Brain microvascular endothelial cell (primary cell): ENCODE results near the gene CPNE4.

Experiments used
- DNase-seq: peaks from one replicate; pipeline ENCODE4 v3.0.0-alpha.2; 2020
- H3K27ac ChIP-seq: fragments of 250-450 bp; sonication (Bioruptor Pico); 2 replicates; pipeline ENCODE4 v1.5.1; 2020; ENCODE audit warnings: mild to moderate bottlenecking, moderate library complexity
- H3K27me3 ChIP-seq: fragments of 250-450 bp; sonication (Bioruptor Pico); replicated peaks from 2 replicates; pipeline ENCODE4 v1.5.1; 2020; ENCODE audit warnings: mild to moderate bottlenecking
- H3K36me3 ChIP-seq: fragments of 250-450 bp; sonication (Bioruptor Pico); replicated peaks from 2 replicates; pipeline ENCODE4 v1.5.1; 2020; ENCODE audit warnings: mild to moderate bottlenecking
- H3K4me3 ChIP-seq: 2 replicates; pipeline ENCODE4 v1.5.1; 2011; ENCODE audit warnings: low read depth, mild to moderate bottlenecking, control low read depth, low read length, moderate library complexity
- CTCF ChIP-seq: IDR thresholded peaks from 2 replicates; pipeline ENCODE4 v1.5.1; 2011; ENCODE audit warnings: low read depth, mild to moderate bottlenecking, moderate library complexity, low read length, control low read depth, inconsistent platforms; ENCODE audit errors: missing control alignments
- in situ Hi-C: cut with HindIII; loops from 2 replicates; pipeline ENCODE4 v1.10.0; 2017; ENCODE audit warnings: low sequenced_read_pairs, low pct_ligation_motif_present

Gene CPNE4

DNA sequence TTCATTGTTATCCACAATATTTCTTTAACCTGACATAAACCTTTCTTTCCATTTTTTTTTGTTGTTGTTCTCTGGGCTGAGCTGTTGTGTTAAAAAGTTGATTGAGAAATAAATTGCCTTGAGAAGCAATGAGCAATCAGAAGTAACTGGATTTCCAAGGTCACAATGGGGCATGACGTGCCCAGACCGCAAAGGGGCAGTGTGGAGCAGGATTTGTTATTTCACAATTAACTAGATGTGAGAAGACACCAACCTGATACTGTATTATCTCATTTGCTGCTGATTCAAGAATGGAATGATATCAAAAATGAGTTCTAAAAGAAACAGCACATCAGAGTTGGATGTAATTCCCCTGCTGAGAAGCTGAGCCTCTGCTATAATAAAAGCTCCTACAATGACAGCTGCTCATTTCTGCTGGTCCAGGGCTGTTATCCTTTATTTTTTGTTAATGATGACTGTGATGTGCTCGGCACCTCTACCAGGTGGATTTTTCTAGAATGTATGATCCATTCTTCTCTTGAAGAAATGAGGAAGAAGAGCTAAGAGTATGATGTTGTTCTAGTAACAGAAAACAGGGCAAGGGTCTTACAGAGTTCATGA, 28.1 kb downstream of the CPNE4 start:
- in situ Hi-C loops = loop anchor here (25.0 kb wide), 1 partner anchor 219 kb away; no protein-coding TSS in a partner anchor
- Histone ChIP-seq H3K27me3 (no peaks in the 10 kb centered on the region), H3K27ac (no peak overlapping the region), H3K36me3 (no peaks in the 10 kb centered on the region), H3K4me3 (no peak overlapping the region)
- peak; percentile 23 for DNase-seq
- peak; percentile 70 for TF ChIP-seq CTCF

DNA sequence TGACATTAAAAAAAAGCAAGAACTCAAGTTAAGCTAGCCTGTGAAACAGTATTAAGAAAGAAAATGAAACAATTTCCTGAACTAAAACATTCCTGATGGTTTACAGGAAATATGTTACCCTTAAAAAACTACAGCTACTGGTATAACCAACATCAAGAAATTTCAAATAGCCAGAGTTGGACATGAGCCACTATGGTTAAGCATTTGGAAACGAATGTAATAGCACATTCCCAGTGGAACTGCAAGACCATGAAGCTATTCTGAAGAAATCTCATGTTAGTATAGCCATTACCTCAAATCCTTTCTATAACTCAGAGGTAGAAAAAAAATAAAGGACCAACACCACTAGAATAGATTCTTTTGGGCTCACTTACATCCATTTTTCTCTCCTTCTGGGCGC, 30.2 kb downstream of the CPNE4 start:
- H3K36me3 ChIP-seq = no peaks in the 10 kb centered on the region
- H3K4me3 ChIP-seq = no peak overlapping the region
- peak; percentile 6 for DNase-seq
- H3K27me3 ChIP-seq = no peaks in the 10 kb centered on the region
- in situ Hi-C loops = loop anchor here (25.0 kb wide), 1 partner anchor 217 kb away; no protein-coding TSS in a partner anchor
- TF ChIP-seq CTCF = no peak
- no peak overlapping the region for H3K27ac ChIP-seq

- in situ Hi-C loops = loop anchor here (25.0 kb wide), 1 partner anchor 216 kb away; no protein-coding TSS in a partner anchor
- no peaks in the 10 kb centered on the region for H3K27me3 ChIP-seq
- no peaks in the 10 kb centered on the region for H3K36me3 ChIP-seq
- no peak for TF ChIP-seq CTCF
- DNase-seq = no peak
- no peak overlapping the region for H3K27ac ChIP-seq
- H3K4me3 ChIP-seq = no peak overlapping the region
Measured at GRCh38 chr3:132003685-132004084, 31.1 kb downstream of the CPNE4 start.

- no peak overlapping the region for H3K4me3 ChIP-seq
- no peaks in the 10 kb centered on the region for H3K27me3 ChIP-seq
- DNase-seq = no peak
- no peak for TF ChIP-seq CTCF
- no peak overlapping the region for H3K27ac ChIP-seq
- H3K36me3 ChIP-seq = no peaks in the 10 kb centered on the region
- in situ Hi-C loops = loop anchor here (25.0 kb wide), 1 partner anchor 215 kb away; no protein-coding TSS in a partner anchor
Measured at GRCh38 chr3:132001999-132002398, 32.8 kb downstream of the CPNE4 start.

- no peak overlapping the region for H3K4me3 ChIP-seq
- no peaks in the 10 kb centered on the region for H3K36me3 ChIP-seq
- in situ Hi-C loops = loop anchor here (25.0 kb wide), 1 partner anchor 214 kb away; no protein-coding TSS in a partner anchor
- H3K27me3 ChIP-seq = no peaks in the 10 kb centered on the region
- TF ChIP-seq CTCF = no peak
- DNase-seq = no peak
- no peak overlapping the region for H3K27ac ChIP-seq
Measured at GRCh38 chr3:132001036-132001435, 33.8 kb downstream of the CPNE4 start.

- H3K4me3 ChIP-seq = no peak overlapping the region
- DNase-seq = no peak
- in situ Hi-C loops = no loop called here
Measured at GRCh38 chr3:131998027-131998426, 36.8 kb downstream of the CPNE4 start.

More at GRCh38 chr3:131998027-131998426, 36.8 kb downstream of the CPNE4 start:
- TF ChIP-seq CTCF = no peak
- H3K36me3 ChIP-seq = no peaks in the 10 kb centered on the region
- H3K27me3 ChIP-seq = no peaks in the 10 kb centered on the region
- no peak overlapping the region for H3K27ac ChIP-seq
